ENCODE measurements around the gene TMEM248. TPM values are rescaled to one million over a fixed set of nuclear protein-coding genes. Genes with fewer than 3 reads are reported as not detected.

Gene TMEM248
- polyA plus RNA-seq, 6 donors from 2014 or later: 135 to 160 (median 150) TPM

- H3K27ac Mint-ChIP-seq: peak overlapping the region in 1 of 6 donors; percentile 62
- peaks cover 31 to 42% (median 40%) of the 10 kb centered on the region in 3 donors for H3K4me1 Mint-ChIP-seq
These were observed 18.3 kb downstream of the TMEM248 start for GRCh38 chr7:66939325-66939724.

GRCh38 chr7:66946545-66946944 lies 25.5 kb downstream of the TMEM248 start:
- no peak for DNase-seq
- H3K27ac Mint-ChIP-seq: peak overlapping the region in 1 of 6 donors; percentile 15
- H3K9me3 Mint-ChIP-seq: no peaks in the 10 kb centered on the region
- ATAC-seq (ENCODE audit: low read depth in 2 of 2): no peak
- no peak overlapping the region for H3K4me3 Mint-ChIP-seq
- peaks cover 6 to 20% of the 10 kb centered on the region in 2 donors for H3K36me3 Mint-ChIP-seq
- H3K27me3 Mint-ChIP-seq: no peaks in the 10 kb centered on the region
- peaks cover 0 to 5% (median 3%) of the 10 kb centered on the region in 3 donors for H3K4me1 Mint-ChIP-seq

More at GRCh38 chr7:66939325-66939724, 18.3 kb downstream of the TMEM248 start:
- no peak overlapping the region for H3K4me3 Mint-ChIP-seq
- H3K27me3 Mint-ChIP-seq: no peaks in the 10 kb centered on the region
- H3K36me3 Mint-ChIP-seq: peaks cover 12 to 20% of the 10 kb centered on the region in 2 donors
- no peak for DNase-seq
- ATAC-seq (ENCODE audit: low read depth in 2 of 2): no peak
- peaks cover 0 to 3% (median 0%) of the 10 kb centered on the region in 7 donors for H3K9me3 Mint-ChIP-seq

- ATAC-seq (ENCODE audit: low read depth in 2 of 2) (no peak), DNase-seq (no peak)
- Mint-ChIP-seq H3K27ac (peak overlapping the region in 1 of 6 donors; percentile 60), H3K4me1 (peaks cover 5 to 15% (median 11%) of the 10 kb centered on the region in 3 donors), H3K36me3 (peaks cover 19 to 25% of the 10 kb centered on the region in 2 donors), H3K9me3 (no peaks in the 10 kb centered on the region), H3K27me3 (no peaks in the 10 kb centered on the region), H3K4me3 (no peak overlapping the region)
These were observed 27.6 kb downstream of the TMEM248 start for GRCh38 chr7:66948480-66949109.

GRCh38 chr7:66950311-66950710 lies 29.3 kb downstream of the TMEM248 start:
- no peaks in the 10 kb centered on the region for H3K9me3 Mint-ChIP-seq
- H3K27me3 Mint-ChIP-seq: no peaks in the 10 kb centered on the region
- ATAC-seq (ENCODE audit: low read depth in 2 of 2) (no peak), DNase-seq (no peak)
- H3K4me1 Mint-ChIP-seq: peaks cover 5 to 11% (median 9%) of the 10 kb centered on the region in 3 donors
- H3K4me3 Mint-ChIP-seq: no peak overlapping the region
- H3K36me3 Mint-ChIP-seq: peaks cover 15 to 19% of the 10 kb centered on the region in 2 donors
- peak overlapping the region in 1 of 6 donors; percentile 26 for H3K27ac Mint-ChIP-seq

- ATAC-seq (ENCODE audit: low read depth in 2 of 2) (no peak), DNase-seq (no peak)
- Mint-ChIP-seq H3K4me3 (no peak overlapping the region), H3K36me3 (peaks cover 14 to 19% of the 10 kb centered on the region in 2 donors), H3K27me3 (no peaks in the 10 kb centered on the region), H3K9me3 (no peaks in the 10 kb centered on the region), H3K27ac (no peak overlapping the region), H3K4me1 (peaks cover 5 to 11% (median 9%) of the 10 kb centered on the region in 3 donors)
These were observed 29.7 kb downstream of the TMEM248 start for GRCh38 chr7:66950763-66951162.

- Mint-ChIP-seq H3K36me3 (peaks cover 22 to 24% of the 10 kb centered on the region in 2 donors), H3K4me1 (peaks cover 5 to 11% (median 9%) of the 10 kb centered on the region in 3 donors), H3K27ac (peak overlapping the region in 3 of 6 donors; percentile 52 to 80 (median 67)), H3K27me3 (no peaks in the 10 kb centered on the region), H3K4me3 (peak overlapping the region in 1 of 8 donors; percentile 63), H3K9me3 (no peaks in the 10 kb centered on the region)
- ATAC-seq (ENCODE audit: low read depth in 2 of 2) (no peak), DNase-seq (no peak)
These were observed 31.5 kb downstream of the TMEM248 start for GRCh38 chr7:66952343-66953043.

- Mint-ChIP-seq H3K27ac (peak overlapping the region in 2 of 6 donors; percentile 61 to 80), H3K36me3 (peaks cover 23 to 28% of the 10 kb centered on the region in 2 donors), H3K4me1 (peaks cover 5 to 11% (median 9%) of the 10 kb centered on the region in 3 donors), H3K9me3 (no peaks in the 10 kb centered on the region), H3K4me3 (no peak overlapping the region), H3K27me3 (no peaks in the 10 kb centered on the region)
- DNase-seq: no peak
- ATAC-seq (ENCODE audit: low read depth in 2 of 2): no peak
These were observed 32.0 kb downstream of the TMEM248 start for GRCh38 chr7:66953044-66953427.

GRCh38 chr7:66957595-66958290 lies 36.7 kb downstream of the TMEM248 start:
- ATAC-seq (ENCODE audit: low read depth in 2 of 2): no peak
- H3K4me3 Mint-ChIP-seq: no peak overlapping the region
- no peak for DNase-seq
- no peaks in the 10 kb centered on the region for H3K27me3 Mint-ChIP-seq
- no peaks in the 10 kb centered on the region for H3K9me3 Mint-ChIP-seq
- H3K27ac Mint-ChIP-seq: peak overlapping the region in 1 of 6 donors; percentile 67
- H3K36me3 Mint-ChIP-seq: peaks cover 19 to 29% of the 10 kb centered on the region in 2 donors
- peaks cover under 1 to 4% (median 2%) of the 10 kb centered on the region in 3 donors for H3K4me1 Mint-ChIP-seq

GRCh38 chr7:66958538-66959350 lies 37.7 kb downstream of the TMEM248 start:
- ATAC-seq (ENCODE audit: low read depth in 2 of 2) (no peak), DNase-seq (no peak)
- Mint-ChIP-seq H3K9me3 (no peaks in the 10 kb centered on the region), H3K4me1 (no peaks in the 10 kb centered on the region), H3K27ac (peak overlapping the region in 3 of 6 donors; percentile 9 to 67 (median 26)), H3K27me3 (no peaks in the 10 kb centered on the region), H3K36me3 (peaks cover 15 to 22% of the 10 kb centered on the region in 2 donors), H3K4me3 (no peak overlapping the region)

GRCh38 chr7:66960192-66960591 lies 39.2 kb downstream of the TMEM248 start:
- H3K36me3 Mint-ChIP-seq: peaks cover 15 to 22% of the 10 kb centered on the region in 2 donors
- ATAC-seq (ENCODE audit: low read depth in 2 of 2): no peak
- no peaks in the 10 kb centered on the region for H3K9me3 Mint-ChIP-seq
- H3K4me3 Mint-ChIP-seq: no peak overlapping the region
- peak overlapping the region in 3 of 6 donors; percentile 7 to 22 (median 17) for H3K27ac Mint-ChIP-seq
- no peak for DNase-seq
- no peaks in the 10 kb centered on the region for H3K4me1 Mint-ChIP-seq
- no peaks in the 10 kb centered on the region for H3K27me3 Mint-ChIP-seq

GRCh38 chr7:66961096-66961495 lies 40.1 kb downstream of the TMEM248 start:
- no peak for DNase-seq
- Mint-ChIP-seq H3K4me1 (no peaks in the 10 kb centered on the region), H3K27ac (peak overlapping the region in 1 of 6 donors; percentile 37), H3K36me3 (peaks cover 15 to 22% of the 10 kb centered on the region in 2 donors), H3K4me3 (peak overlapping the region in 1 of 8 donors; percentile 6), H3K9me3 (no peaks in the 10 kb centered on the region), H3K27me3 (no peaks in the 10 kb centered on the region)
- no peak for ATAC-seq (ENCODE audit: low read depth in 2 of 2)

- no peaks in the 10 kb centered on the region for H3K27me3 Mint-ChIP-seq
- no peaks in the 10 kb centered on the region for H3K9me3 Mint-ChIP-seq
- no peak for DNase-seq
- ATAC-seq (ENCODE audit: low read depth in 2 of 2): no peak
- no peak overlapping the region for H3K4me3 Mint-ChIP-seq
- peak overlapping the region in 1 of 6 donors; percentile 49 for H3K27ac Mint-ChIP-seq
- no peaks in the 10 kb centered on the region for H3K4me1 Mint-ChIP-seq
- peaks cover under 1 to 5% of the 10 kb centered on the region in 2 donors for H3K36me3 Mint-ChIP-seq
These were observed 43.4 kb downstream of the TMEM248 start for GRCh38 chr7:66964411-66964810.

GRCh38 chr7:66967029-66967428 lies 46.0 kb downstream of the TMEM248 start:
- no peak overlapping the region for H3K27ac Mint-ChIP-seq

More at GRCh38 chr7:66967029-66967428, 46.0 kb downstream of the TMEM248 start:
- H3K9me3 Mint-ChIP-seq: no peaks in the 10 kb centered on the region
- ATAC-seq (ENCODE audit: low read depth in 2 of 2) (no peak), DNase-seq (no peak)
- no peaks in the 10 kb centered on the region for H3K27me3 Mint-ChIP-seq
- H3K4me3 Mint-ChIP-seq: no peak overlapping the region
- no peaks in the 10 kb centered on the region for H3K36me3 Mint-ChIP-seq
- H3K4me1 Mint-ChIP-seq: peaks cover 0 to 5% (median 0%) of the 10 kb centered on the region in 3 donors
